B cell (primary cell): ENCODE results near the gene ANTXR2. TPM values are rescaled to one million over a fixed set of nuclear protein-coding genes. Genes with fewer than 3 reads are reported as not detected.

ENCODE experiments used
- ATAC-seq: fragments of 200-7000 bp; cut with Tn5 transposase; one replicate; pipeline ENCODE4 v1.10.0; 2021; ENCODE audit warnings: low read depth, mild to moderate bottlenecking, moderate number of reproducible peaks, moderate library complexity
- CTCF ChIA-PET: fragments of 350-600 bp; sonication (Branson Sonifier 250); formaldehyde crosslinking; loops from one replicate; lab custom pipeline; 2021; ENCODE audit warnings: antibody characterized with exemption, inconsistent platforms; lab: Charles Lee
- POLR2A ChIA-PET: fragments of 350-600 bp; sonication (Branson Sonifier 250); formaldehyde crosslinking; loops from one replicate; lab custom pipeline; 2021; ENCODE audit warnings: antibody characterized with exemption; lab: Charles Lee
- DNase-seq: peaks from one replicate; pipeline ENCODE4 v3.0.0; 2013
- H2AFZ ChIP-seq: 2 replicates; pipeline ENCODE4 v1.6.1; 2012; ENCODE audit warnings: mild to moderate bottlenecking, low read depth, low read length; ENCODE audit not compliant: insufficient read depth, poor library complexity, severe bottlenecking
- H3K27ac ChIP-seq, 2 donors: 1 replicate in 1 of 2; 2 replicates in 1 of 2; pipeline ENCODE4 v1.5.1; 2012 to 2013; ENCODE audit warnings: low read length in 2 of 2, mild to moderate bottlenecking in 2 of 2, moderate library complexity in 1 of 2
- H3K27me3 ChIP-seq, 4 experiments: fragments of 200-600 bp in 1 of 4; sonication (generic) in 1 of 4; replicated peaks in 1 of 4; 1 replicate in 2 of 4; 2 replicates in 2 of 4; pipeline versions ENCODE4 v1.6.1 to v1.7.0; 2013 to 2016; ENCODE audit warnings: low read length in 3 of 4, mild to moderate bottlenecking in 2 of 4, mixed read lengths in 1 of 4, moderate library complexity in 1 of 4; ENCODE audit not compliant: insufficient read depth in 4 of 4, control insufficient read depth in 3 of 4; ENCODE audit errors: control extremely low read depth in 1 of 4
- H3K36me3 ChIP-seq, 2 experiments: replicated peaks in 1 of 2; 1 replicate in 1 of 2; 2 replicates in 1 of 2; pipeline versions ENCODE4 v1.6.1 to v1.7.1; 2013; ENCODE audit warnings: low read length in 1 of 2; ENCODE audit not compliant: insufficient read depth in 2 of 2, control insufficient read depth in 1 of 2; ENCODE audit errors: control extremely low read depth in 1 of 2, extremely low read depth in 1 of 2
- H3K4me1 ChIP-seq, 2 donors: fragments of 200-600 bp in 1 of 2; sonication (generic) in 1 of 2; 1 replicate in 1 of 2; 2 replicates in 1 of 2; pipeline versions ENCODE4 v1.5.1 to v1.6.1; 2013 to 2017; ENCODE audit warnings: low read length in 2 of 2; ENCODE audit not compliant: control insufficient read depth in 2 of 2, insufficient read depth in 2 of 2
- H3K4me2 ChIP-seq: replicated peaks from 2 replicates; pipeline ENCODE3; 2012; ENCODE audit warnings: mild to moderate bottlenecking, low read depth, low read length; ENCODE audit not compliant: poor library complexity, severe bottlenecking
- H3K4me3 ChIP-seq, 5 experiments: fragments of 200-600 bp in 1 of 5; sonication (generic) in 1 of 5; 1 replicate in 3 of 5; 2 replicates in 2 of 5; pipeline versions ENCODE4 v1.5.1 to v1.7.0; 2011 to 2016; ENCODE audit warnings: low read length in 4 of 5, mild to moderate bottlenecking in 4 of 5, low read depth in 2 of 5, control low read depth in 1 of 5, moderate library complexity in 1 of 5; ENCODE audit not compliant: insufficient read depth in 1 of 5; ENCODE audit errors: control extremely low read depth in 1 of 5, extremely low read depth in 1 of 5
- H3K79me2 ChIP-seq: fragments of 200-600 bp; sonication (generic); one replicate; pipeline ENCODE4 v1.6.0; 2016; ENCODE audit warnings: low read length; ENCODE audit not compliant: control insufficient read depth, insufficient read depth
- H3K9ac ChIP-seq: fragments of 200-600 bp; sonication (generic); 2 replicates; pipeline ENCODE4 v1.6.1; 2017; ENCODE audit warnings: mild to moderate bottlenecking, low read length, moderate library complexity
- H3K9me3 ChIP-seq, 3 donors: one replicate each; pipeline versions ENCODE4 v1.6.1 to v1.7.1; 2013; ENCODE audit warnings: low read length in 2 of 3; ENCODE audit not compliant: control insufficient read depth in 2 of 3, insufficient read depth in 1 of 3; ENCODE audit errors: control extremely low read depth in 1 of 3
- H4K20me1 ChIP-seq: 2 replicates; pipeline ENCODE4 v1.6.0; 2012; ENCODE audit warnings: mild to moderate bottlenecking, low read length; ENCODE audit not compliant: insufficient read depth, control insufficient read depth, poor library complexity, severe bottlenecking
- H3K27ac Mint-ChIP-seq: one replicate; pipeline ENCODE4 v1.8.0; 2021; ENCODE audit warnings: mixed read lengths
- H3K27me3 Mint-ChIP-seq: one replicate; pipeline ENCODE4 v1.8.0; 2021; ENCODE audit warnings: mixed read lengths
- H3K4me1 Mint-ChIP-seq: one replicate; pipeline ENCODE4 v1.8.0; 2021; ENCODE audit warnings: mixed read lengths
- H3K4me3 Mint-ChIP-seq: one replicate; pipeline ENCODE4 v1.8.0; 2021; ENCODE audit warnings: mixed read lengths
- H3K9me3 Mint-ChIP-seq: one replicate; pipeline ENCODE4 v1.8.0; 2022; ENCODE audit warnings: mixed read lengths; ENCODE audit not compliant: insufficient read depth
- EZH2 ChIP-seq: IDR thresholded peaks from 2 replicates; pipeline ENCODE4 v1.6.1; 2012; ENCODE audit warnings: borderline replicate concordance, low read depth, mild to moderate bottlenecking, moderate library complexity, low read length; ENCODE audit not compliant: insufficient read depth, poor library complexity, severe bottlenecking
- WGBS: methylation state at CpG from one replicate; pipeline ENCODE4 v1.1.5; 2013; ENCODE audit warnings: missing lambda C conversion rate; ENCODE audit not compliant: insufficient coverage; 5-methylcytosine and 5-hydroxymethylcytosine counted together
- intact Hi-C: fragments of 100-400 bp; cut with micrococcal nuclease; formaldehyde crosslinking; loops from one replicate; pipeline ENCODE4 v1.10.0; 2022
- polyA plus RNA-seq: library from polyadenylated mRNA; depleted of rRNA; stranded (reverse); fragments of >200 nt; gene quantifications from 2 replicates; pipeline ENCODE4 v1.2.3, GENCODE V29; 2012
- total RNA-seq, 2 donors: library from RNA; stranded (reverse); fragments of 120-200 nt in 1 of 2; gene quantifications; 1 replicate in 1 of 2; 2 replicates in 1 of 2; pipeline versions ENCODE4 v1.2.3 to v1.2.4, GENCODE V29; 2013 to 2022
- TF ChIP-seq, protein P1 (sequence below): fragments of 200-600 bp; IDR thresholded peaks from one replicate; pipeline ENCODE4 v1.8.0; 2022; ENCODE audit warnings: antibody characterized with exemption, mild to moderate bottlenecking

ANTXR2 gene
- total and polyA plus RNA-seq, 2 donors (not counting 1 experiment from before 2014, with no cell fraction given) = 10.6 to 63.0 TPM

DNA sequence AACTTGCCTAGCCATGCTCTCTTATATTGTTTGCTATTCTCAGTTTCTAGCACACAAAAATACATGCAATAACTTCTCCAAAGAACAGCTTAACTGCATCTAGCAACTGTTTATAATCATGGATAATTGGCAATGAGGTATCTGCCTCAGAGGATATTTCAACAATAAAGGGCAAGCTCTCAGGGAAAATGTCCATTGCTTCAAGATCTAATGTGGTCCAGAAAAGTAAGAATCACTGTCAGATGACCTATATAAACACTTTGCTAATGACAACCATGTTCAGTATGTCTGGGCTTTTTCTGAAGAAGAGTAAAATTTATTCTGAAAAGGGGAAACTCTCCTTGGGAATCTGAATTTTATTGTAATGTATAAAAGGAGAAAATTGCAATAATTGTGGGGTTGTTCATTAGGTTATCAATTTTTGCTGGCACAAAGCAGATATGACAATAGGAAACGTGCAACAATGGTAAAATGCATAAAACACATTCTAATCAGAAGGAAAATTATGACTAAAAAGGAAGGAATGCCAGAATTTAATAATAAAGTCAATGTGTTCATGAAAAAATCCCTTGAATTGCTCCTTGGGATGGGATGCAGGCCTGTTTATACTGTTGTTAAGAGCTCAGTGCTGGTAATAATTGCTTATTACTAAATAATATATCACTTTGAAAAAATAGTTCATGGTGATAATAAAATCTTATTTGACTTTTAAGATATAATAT, 90.3 kb downstream of the ANTXR2 start:
- H3K4me2 ChIP-seq = no peak overlapping the region
- POLR2A ChIA-PET = no interaction called here
- intact Hi-C loops = no loop called here

DNA sequence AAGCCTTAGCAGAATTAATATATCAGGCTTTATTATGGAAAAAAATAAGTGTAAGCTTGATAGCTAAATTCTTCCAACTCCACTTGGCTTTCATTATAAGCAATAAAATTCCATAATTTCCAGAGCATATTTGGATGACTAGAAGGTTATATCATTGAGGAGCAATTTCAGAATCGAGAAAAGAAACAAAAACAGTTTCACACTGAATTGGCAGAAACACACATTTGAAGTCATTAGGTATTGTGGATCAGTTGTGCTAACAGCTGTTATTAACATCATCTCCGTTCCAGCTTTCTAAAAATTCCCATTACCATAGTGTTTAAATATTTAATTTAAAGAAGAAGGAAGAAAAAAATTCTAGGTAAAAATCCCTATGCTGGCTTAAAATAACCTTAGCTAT, 92.6 kb downstream of the ANTXR2 start:
- no peak overlapping the region for H3K4me3 Mint-ChIP-seq
- no peaks in the 10 kb centered on the region for H3K9me3 ChIP-seq
- WGBS = no CpG with 5 or more reads among the region's 2 CpGs
- no peak overlapping the region for H3K27ac ChIP-seq
- H3K9me3 Mint-ChIP-seq = no peaks in the 10 kb centered on the region
- no peaks in the 10 kb centered on the region for H3K4me1 ChIP-seq
- intact Hi-C loops = no loop called here
- no peak overlapping the region for H3K4me2 ChIP-seq
- POLR2A ChIA-PET = no interaction called here
- CTCF ChIA-PET = no interaction called here
- H4K20me1 ChIP-seq = no peaks in the 10 kb centered on the region
- H3K4me3 ChIP-seq = no peak overlapping the region
- TF ChIP-seq, protein P1, sequence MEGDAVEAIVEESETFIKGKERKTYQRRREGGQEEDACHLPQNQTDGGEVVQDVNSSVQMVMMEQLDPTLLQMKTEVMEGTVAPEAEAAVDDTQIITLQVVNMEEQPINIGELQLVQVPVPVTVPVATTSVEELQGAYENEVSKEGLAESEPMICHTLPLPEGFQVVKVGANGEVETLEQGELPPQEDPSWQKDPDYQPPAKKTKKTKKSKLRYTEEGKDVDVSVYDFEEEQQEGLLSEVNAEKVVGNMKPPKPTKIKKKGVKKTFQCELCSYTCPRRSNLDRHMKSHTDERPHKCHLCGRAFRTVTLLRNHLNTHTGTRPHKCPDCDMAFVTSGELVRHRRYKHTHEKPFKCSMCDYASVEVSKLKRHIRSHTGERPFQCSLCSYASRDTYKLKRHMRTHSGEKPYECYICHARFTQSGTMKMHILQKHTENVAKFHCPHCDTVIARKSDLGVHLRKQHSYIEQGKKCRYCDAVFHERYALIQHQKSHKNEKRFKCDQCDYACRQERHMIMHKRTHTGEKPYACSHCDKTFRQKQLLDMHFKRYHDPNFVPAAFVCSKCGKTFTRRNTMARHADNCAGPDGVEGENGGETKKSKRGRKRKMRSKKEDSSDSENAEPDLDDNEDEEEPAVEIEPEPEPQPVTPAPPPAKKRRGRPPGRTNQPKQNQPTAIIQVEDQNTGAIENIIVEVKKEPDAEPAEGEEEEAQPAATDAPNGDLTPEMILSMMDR = no peak
- no peak for TF ChIP-seq EZH2
- no peaks in the 10 kb centered on the region for H3K27me3 ChIP-seq
- DNase-seq = no peak
- H3K79me2 ChIP-seq = no peaks in the 10 kb centered on the region
- no peak overlapping the region for H2AFZ ChIP-seq
- no peaks in the 10 kb centered on the region for H3K4me1 Mint-ChIP-seq
- no peak for ATAC-seq
- no peaks in the 10 kb centered on the region for H3K27me3 Mint-ChIP-seq
- no peak overlapping the region for H3K27ac Mint-ChIP-seq
- H3K9ac ChIP-seq = no peak overlapping the region
- peaks cover 16 to 41% of the 10 kb centered on the region in 2 experiments for H3K36me3 ChIP-seq

More for the DNA sequence above, 90.3 kb downstream of the ANTXR2 start:
- H3K9me3 Mint-ChIP-seq = no peaks in the 10 kb centered on the region
- H3K4me3 Mint-ChIP-seq = no peak overlapping the region
- CTCF ChIA-PET = no interaction called here
- ATAC-seq = no peak
- Histone ChIP-seq H2AFZ (no peak overlapping the region), H3K27ac (no peak overlapping the region), H3K4me1 (no peaks in the 10 kb centered on the region), H3K36me3 (peaks cover 9 to 23% of the 10 kb centered on the region in 2 experiments), H3K79me2 (no peaks in the 10 kb centered on the region), H3K4me3 (no peak overlapping the region), H3K27me3 (no peaks in the 10 kb centered on the region), H3K9ac (no peak overlapping the region), H3K9me3 (no peaks in the 10 kb centered on the region), H4K20me1 (peaks cover 14% of the 10 kb centered on the region)
- no CpG with 5 or more reads among the region's 1 CpG for WGBS
- no peak for TF ChIP-seq EZH2
- TF ChIP-seq, protein P1 = no peak
- H3K4me1 Mint-ChIP-seq = no peaks in the 10 kb centered on the region
- no peak overlapping the region for H3K27ac Mint-ChIP-seq
- no peak for DNase-seq
- H3K27me3 Mint-ChIP-seq = no peaks in the 10 kb centered on the region
